Measurements from ENCODE around the gene PPEF1.

PPEF1 gene

DNA sequence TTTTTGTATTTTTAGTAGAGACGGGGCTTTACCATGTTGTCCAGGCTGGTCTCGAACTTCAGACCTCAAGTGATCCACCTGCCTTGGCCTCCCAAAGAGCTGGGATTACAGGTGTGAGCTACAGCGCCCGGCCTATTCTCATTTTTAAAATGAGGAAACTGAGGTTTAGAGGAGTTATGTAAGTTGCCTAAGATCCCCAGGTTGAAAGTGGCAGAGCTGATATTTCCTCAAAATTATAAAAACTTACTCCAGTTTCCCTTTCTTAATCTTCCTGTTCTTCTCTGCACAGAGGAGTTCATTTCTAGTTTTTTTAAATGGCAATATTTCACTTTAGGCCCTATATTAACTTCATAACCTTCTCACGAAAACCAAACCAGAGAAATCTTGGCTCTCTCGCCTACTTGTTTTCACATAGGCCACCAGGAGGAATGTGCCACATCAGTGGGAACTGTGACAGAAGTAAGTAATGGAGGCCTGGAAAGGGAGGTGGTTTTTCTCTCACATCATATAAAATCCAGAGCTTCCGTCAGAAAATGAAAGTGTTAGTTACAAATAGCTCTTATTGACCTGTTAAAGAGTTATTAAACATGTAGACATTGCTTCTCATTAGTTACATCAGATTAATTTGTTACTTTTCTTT lies 19.5 kb upstream of the PPEF1 start:
- no peak for DNase-seq (ENCODE audit: low spot score)
- Histone ChIP-seq H3K27ac (no peak overlapping the region), H3K4me3 (no peak overlapping the region)
- TF ChIP-seq, protein P1, sequence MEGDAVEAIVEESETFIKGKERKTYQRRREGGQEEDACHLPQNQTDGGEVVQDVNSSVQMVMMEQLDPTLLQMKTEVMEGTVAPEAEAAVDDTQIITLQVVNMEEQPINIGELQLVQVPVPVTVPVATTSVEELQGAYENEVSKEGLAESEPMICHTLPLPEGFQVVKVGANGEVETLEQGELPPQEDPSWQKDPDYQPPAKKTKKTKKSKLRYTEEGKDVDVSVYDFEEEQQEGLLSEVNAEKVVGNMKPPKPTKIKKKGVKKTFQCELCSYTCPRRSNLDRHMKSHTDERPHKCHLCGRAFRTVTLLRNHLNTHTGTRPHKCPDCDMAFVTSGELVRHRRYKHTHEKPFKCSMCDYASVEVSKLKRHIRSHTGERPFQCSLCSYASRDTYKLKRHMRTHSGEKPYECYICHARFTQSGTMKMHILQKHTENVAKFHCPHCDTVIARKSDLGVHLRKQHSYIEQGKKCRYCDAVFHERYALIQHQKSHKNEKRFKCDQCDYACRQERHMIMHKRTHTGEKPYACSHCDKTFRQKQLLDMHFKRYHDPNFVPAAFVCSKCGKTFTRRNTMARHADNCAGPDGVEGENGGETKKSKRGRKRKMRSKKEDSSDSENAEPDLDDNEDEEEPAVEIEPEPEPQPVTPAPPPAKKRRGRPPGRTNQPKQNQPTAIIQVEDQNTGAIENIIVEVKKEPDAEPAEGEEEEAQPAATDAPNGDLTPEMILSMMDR (IDR thresholded peaks at IDR 0.05), result no peak

DNA sequence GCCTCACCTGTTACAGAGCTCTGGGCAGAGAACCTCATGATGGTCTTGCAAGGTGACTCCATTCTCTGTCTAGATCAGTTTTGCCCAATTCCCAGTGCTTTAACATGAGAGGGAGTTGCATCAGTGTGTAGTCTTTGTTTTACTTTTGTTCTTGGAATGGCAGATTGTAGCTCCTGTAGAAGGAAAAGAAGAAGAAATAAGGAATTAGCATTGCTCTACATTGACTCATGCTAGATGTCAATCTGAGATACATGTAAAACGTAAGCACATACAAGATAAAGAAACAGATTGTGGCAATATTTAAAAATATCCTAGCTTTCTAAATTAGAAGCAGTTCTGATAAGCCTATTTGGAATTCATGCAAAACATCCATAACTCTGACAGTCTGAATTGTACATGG lies 16.0 kb upstream of the PPEF1 start:
- TF ChIP-seq, protein P1 (IDR thresholded peaks at IDR 0.05), result no peak
- no peak overlapping the region for H3K27ac ChIP-seq
- H3K4me3 ChIP-seq, result no peak overlapping the region
- no peak for DNase-seq (ENCODE audit: low spot score)

DNA sequence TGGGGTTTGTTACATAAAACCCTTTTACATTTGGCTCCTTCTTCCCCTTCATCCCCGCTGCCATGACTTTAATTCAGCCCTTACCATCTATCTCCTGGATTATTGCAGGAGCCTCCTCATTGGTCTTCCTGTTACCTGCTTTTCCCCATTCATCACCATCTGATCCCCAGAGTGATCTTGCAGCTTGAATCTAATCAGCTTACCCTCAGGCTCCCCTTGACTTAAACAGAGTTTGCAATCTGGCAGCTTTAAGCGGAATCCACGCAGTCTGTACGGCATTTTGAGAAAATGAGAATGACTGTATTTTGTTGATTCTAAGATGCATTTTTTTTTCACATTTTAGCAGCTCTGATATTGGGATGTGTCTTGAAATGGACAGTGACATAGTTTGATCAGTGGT lies 14.9 kb upstream of the PPEF1 start:
- Histone ChIP-seq H3K27ac (no peak overlapping the region), H3K4me3 (no peak overlapping the region)
- DNase-seq (ENCODE audit: low spot score), result no peak
- TF ChIP-seq, protein P1 (IDR thresholded peaks at IDR 0.05), result no peak

DNA sequence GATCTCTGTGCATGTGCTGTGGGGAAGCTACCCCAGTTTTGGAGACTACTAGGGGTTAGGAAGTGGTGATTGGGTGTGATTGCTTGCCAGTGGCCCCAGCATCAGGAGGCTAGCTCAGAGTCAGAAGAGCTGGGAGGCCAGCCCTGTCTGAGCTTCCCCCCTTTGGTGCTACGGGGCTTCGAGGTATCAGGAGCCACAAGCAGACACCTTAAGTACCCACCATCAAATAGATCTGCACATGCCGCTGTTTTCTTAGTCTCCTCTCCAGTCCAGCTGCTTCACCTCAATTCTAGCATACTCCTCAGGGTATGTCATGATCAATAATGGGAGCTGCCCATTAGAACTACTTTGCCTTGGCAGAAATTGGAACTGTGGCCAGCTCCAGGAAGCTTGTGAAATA lies 10.8 kb upstream of the PPEF1 start:
- TF ChIP-seq, protein P1 (IDR thresholded peaks at IDR 0.05), result no peak
- DNase-seq (ENCODE audit: low spot score), result no peak
- Histone ChIP-seq H3K4me3 (no peak overlapping the region), H3K27ac (no peak overlapping the region)

DNA sequence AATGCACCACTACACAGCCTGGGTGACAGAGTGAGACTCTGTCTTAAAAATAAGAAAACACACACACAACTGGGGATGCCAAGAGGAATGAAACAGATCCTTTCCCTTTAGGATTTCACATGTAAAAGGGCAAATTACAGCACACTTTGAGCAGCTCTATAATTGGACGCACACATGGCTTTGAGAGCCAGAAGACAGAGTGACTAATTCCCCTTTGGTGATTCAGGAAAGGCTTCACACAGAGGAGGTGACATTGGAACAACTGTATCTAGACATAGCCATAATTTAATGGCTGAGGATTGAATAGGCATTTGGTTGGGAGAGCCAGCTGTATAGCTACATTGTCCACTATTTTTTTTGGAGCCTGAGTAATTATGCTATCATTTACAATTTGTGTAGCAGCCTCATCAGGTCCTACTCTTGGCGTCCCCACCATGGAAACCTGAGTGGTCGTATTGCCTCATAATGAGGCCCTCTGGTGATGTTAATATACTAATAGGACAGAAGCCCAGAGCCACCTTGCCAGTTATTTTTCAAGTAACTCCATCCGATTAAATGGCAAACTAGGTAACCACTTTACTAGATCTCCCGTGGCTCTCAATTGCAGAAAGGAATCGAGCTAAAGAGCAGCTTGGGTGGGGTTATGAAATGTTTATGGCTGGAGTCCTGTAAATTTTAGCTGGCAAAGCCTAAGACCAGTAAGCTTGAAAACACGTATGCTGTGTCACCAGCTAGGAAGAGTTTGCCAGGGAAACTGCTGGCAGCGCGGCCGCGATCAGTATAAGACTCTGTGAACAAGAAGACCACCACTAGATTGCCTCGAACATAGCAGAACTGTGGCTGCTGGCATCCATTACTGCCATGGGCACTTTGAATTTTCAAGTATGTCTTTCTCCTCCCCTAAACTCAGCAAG lies 8.5 kb upstream of the PPEF1 start:
- Histone ChIP-seq H3K27ac (no peak overlapping the region), H3K4me3 (no peak overlapping the region)
- DNase-seq (ENCODE audit: low spot score), result no peak

DNA sequence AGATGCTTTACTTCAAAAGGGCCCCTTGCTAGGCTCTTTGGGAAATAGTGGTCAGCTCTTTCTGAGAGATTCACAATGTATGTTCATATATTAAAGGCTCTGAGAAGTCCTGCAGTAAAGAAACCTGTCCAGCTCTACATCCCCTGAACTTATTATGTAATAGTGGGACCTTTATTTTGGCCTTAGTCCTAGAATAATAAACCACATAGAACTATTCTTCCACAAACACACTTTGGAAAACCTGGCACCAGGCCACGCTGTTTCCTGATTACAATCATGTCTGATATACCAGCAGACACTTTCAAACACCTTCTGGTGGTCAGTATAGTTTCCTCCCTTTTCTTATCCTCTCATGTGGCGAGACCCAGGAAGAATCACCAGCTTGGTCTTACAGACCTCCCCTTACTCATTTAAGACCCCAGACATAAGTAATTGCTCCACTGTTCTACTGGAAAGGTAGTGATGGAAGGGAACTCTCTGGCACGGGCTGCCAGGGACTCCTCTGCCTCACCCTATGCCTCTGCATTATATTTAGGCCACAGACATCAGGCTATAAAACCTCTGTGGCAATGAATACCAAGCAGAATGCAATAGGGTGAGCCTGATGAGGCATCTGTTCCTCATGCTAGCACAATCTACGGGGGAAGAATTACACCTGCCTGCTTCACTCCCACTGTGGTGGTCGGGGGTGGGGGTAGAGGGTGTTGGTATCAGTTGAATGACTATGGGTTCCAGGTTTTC lies 5.7 kb upstream of the PPEF1 start:
- no peak for DNase-seq (ENCODE audit: low spot score)
- H3K27ac ChIP-seq, result peak overlapping the region in 1 of 2 donors; percentile 47
- no peak overlapping the region for H3K4me3 ChIP-seq
- TF ChIP-seq, protein P1 (IDR thresholded peaks at IDR 0.05), result no peak

More for the DNA sequence above, 8.5 kb upstream of the PPEF1 start:
- TF ChIP-seq, protein P1 (IDR thresholded peaks at IDR 0.05), result no peak

All from coronary artery (tissue), 2 donors.